HepG2 (cell line): ENCODE results near the gene NKD1. TPM values are rescaled to one million over a fixed set of nuclear protein-coding genes. Genes with fewer than 3 reads are reported as not detected.
A peak's percentile ranks its signal among the peaks of the same experiment; 100 is the strongest.

Source experiments
- AGO2 ChIP-seq: fragments of 200-400 bp; formaldehyde crosslinking; optimal IDR thresholded peaks from 2 replicates; pipeline ENCODE3; 2017; ENCODE audit warnings: mild to moderate bottlenecking, low read depth, low read length, moderate library complexity
- NCOR1 ChIP-seq: fragments of 200-600 bp; sonication (generic); IDR thresholded peaks from 2 replicates; pipeline ENCODE4 v1.7.0; 2017; ENCODE audit warnings: antibody characterized with exemption, low read length, borderline replicate concordance
- NFIC ChIP-seq: IDR thresholded peaks from 2 replicates; pipeline ENCODE4 v1.6.1; 2012; ENCODE audit warnings: mild to moderate bottlenecking, low read length, inconsistent platforms
- NONO ChIP-seq, 2 experiments: fragments of 450-650 bp in 1 of 2; sonication (generic) in 1 of 2; formaldehyde crosslinking in 1 of 2; IDR thresholded peaks in 1 of 2; conservative IDR thresholded peaks in 1 of 2; 2 replicates each; pipeline versions ENCODE4 v1.6.1 to v1.8.0; 2017 to 2022; ENCODE audit warnings: mild to moderate bottlenecking in 1 of 2, missing genetic modification reagents in 1 of 2, moderate library complexity in 1 of 2
- PAWR ChIP-seq: sonication (generic); formaldehyde crosslinking; IDR thresholded peaks from 2 replicates; pipeline ENCODE4 v1.4.0; 2020; ENCODE audit warnings: missing genetic modification reagents, mild to moderate bottlenecking, borderline replicate concordance
- POLR2AphosphoS5 ChIP-seq: IDR thresholded peaks from 2 replicates; pipeline ENCODE4 v1.6.1; 2012; ENCODE audit warnings: low read depth, low read length
- RXRA ChIP-seq: sonication (generic); formaldehyde crosslinking; IDR thresholded peaks from 2 replicates; pipeline ENCODE4 v1.5.1; 2020; ENCODE audit warnings: missing genetic modification reagents
- ZNF160 ChIP-seq: sonication (generic); formaldehyde crosslinking; IDR thresholded peaks from 2 replicates; pipeline ENCODE4 v1.8.0; 2022; ENCODE audit warnings: mild to moderate bottlenecking, inconsistent platforms, missing genetic modification reagents
- ZNF263 ChIP-seq: sonication (generic); formaldehyde crosslinking; IDR thresholded peaks from 2 replicates; pipeline ENCODE4 v1.4.0; 2020; ENCODE audit warnings: missing genetic modification reagents
- ZNF614 ChIP-seq: IDR thresholded peaks from 2 replicates; pipeline ENCODE4 v1.6.1; 2018; ENCODE audit warnings: missing biosample characterization, missing genetic modification reagents, inconsistent platforms, borderline replicate concordance
- polyA plus RNA-seq, 8 experiments: library from polyadenylated mRNA; depleted of rRNA in 3 of 8; stranded (reverse) in 7 of 8; unstranded in 1 of 8; fragments of >200 nt; fragmentation: Illumina TruSeq in 4 of 8; extraction: Trizol in 4 of 8; gene quantifications; 2 replicates each; pipeline versions ENCODE4 v1.2.1 to v1.2.3, GENCODE V29; 2011 to 2016; ENCODE audit warnings: low read depth in 4 of 8, missing spikeins in 1 of 8, mixed read lengths in 1 of 8; ENCODE audit not compliant: insufficient read depth in 1 of 8
- total RNA-seq, 5 experiments: library from RNA; depleted of rRNA; stranded (reverse); fragments of >200 nt; fragmentation: Illumina TruSeq; extraction: Trizol; gene quantifications; 2 replicates each; pipeline ENCODE4 v1.2.3, GENCODE V29; 2016; ENCODE audit warnings: low read depth in 1 of 5
- TF ChIP-seq, protein P1 (sequence below): sonication (generic); formaldehyde crosslinking; IDR thresholded peaks from 2 replicates; pipeline ENCODE4 v1.4.0; 2020; ENCODE audit warnings: missing genetic modification reagents
- TF ChIP-seq, protein P2 (sequence below), 2 experiments: sonication (generic) in 1 of 2; formaldehyde crosslinking in 1 of 2; IDR thresholded peaks; 2 replicates each; pipeline versions ENCODE4 v1.4.0 to v1.6.1; 2018 to 2020; ENCODE audit warnings: missing genetic modification reagents in 2 of 2, borderline replicate concordance in 1 of 2, low read depth in 1 of 2, mild to moderate bottlenecking in 1 of 2, missing biosample characterization in 1 of 2
- TF ChIP-seq, protein P3 (sequence below): sonication (generic); formaldehyde crosslinking; IDR thresholded peaks from 2 replicates; pipeline ENCODE4 v1.4.0; 2020; ENCODE audit warnings: missing genetic modification reagents, mild to moderate bottlenecking, borderline replicate concordance

Gene NKD1
- total and polyA plus RNA-seq, 2 of the 13 experiments (the other 11 are each of a cell fraction or from before 2014, with no cell fraction given): 70.4 to 121 TPM

DNA sequence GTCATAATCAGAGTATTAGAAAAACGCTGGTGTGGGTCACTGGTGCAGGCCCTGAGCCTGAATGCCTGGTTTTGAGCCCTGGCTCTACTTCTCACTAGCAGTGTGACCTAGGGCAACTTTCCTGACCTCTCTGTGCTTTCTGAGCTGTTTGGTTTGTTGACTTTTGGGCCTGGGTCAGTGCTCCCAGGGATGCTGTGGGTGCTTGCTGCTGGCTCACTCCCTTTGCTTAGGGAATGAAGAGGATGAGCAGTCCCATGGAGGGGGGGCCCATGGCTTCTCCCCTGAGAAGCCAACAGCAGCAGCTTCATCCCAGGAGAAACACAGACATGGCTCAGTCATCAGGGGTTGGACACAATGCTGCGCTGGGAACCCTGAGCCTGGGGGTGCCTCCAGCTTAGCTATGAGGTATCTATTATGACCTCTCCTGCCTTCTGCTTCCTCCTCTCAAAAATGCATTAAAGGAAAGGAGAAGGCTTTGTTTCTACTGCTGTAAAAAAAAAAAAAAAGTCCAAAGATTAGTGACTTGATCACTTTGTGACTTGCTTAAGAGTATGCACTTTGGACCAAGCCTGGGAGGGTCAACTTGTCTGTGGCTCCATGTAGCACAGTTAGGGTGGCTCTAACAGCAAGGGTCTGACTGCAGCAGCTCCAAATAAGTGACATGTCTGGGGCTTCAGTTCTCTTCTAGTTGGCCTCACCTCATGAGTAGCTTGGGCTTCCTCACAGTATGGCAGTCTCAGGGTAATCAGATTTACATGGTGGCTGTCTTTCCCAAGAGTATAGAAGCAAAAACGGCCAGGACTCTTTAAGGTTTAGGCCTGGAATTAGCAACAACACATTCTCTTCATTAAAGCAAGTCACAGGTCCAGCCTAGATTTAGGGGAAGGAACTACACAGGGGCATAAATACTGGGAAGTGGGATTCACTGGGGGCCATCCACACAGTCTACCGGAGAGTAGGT is 13.0 kb downstream of the NKD1 start (continued):
- TF ChIP-seq NCOR1 (peak; percentile 69; the same call in 1 of the 2 replicates), NFIC (peak; percentile 21; the same call in 1 of the 2 replicates), NONO (IDR thresholded peaks at IDR 0.05) (no peak), NONO (CRISPR knock-in tag; conservative IDR thresholded peaks at IDR 0.05) (peak; percentile 18; the same call in 1 of the 2 replicates), ZNF614 (0 out of 2 replicates have a peak, but pooled peaks have one; percentile 29), RXRA (CRISPR knock-in tag) (0 out of 2 replicates have a peak, but pooled peaks have one; percentile 16), PAWR (CRISPR knock-in tag) (0 out of 2 replicates have a peak, but pooled peaks have one; percentile 62), AGO2 (peak; percentile 71), ZNF263 (CRISPR knock-in tag) (peak; percentile 70), ZNF160 (no peak), POLR2AphosphoS5 (peak; percentile 21; the same call in 1 of the 2 replicates)
- TF ChIP-seq, protein P1, sequence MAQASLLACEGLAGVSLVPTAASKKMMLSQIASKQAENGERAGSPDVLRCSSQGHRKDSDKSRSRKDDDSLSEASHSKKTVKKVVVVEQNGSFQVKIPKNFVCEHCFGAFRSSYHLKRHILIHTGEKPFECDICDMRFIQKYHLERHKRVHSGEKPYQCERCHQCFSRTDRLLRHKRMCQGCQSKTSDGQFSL: 0 out of 2 replicates have a peak, but pooled peaks have one; percentile 46
- TF ChIP-seq, protein P2, sequence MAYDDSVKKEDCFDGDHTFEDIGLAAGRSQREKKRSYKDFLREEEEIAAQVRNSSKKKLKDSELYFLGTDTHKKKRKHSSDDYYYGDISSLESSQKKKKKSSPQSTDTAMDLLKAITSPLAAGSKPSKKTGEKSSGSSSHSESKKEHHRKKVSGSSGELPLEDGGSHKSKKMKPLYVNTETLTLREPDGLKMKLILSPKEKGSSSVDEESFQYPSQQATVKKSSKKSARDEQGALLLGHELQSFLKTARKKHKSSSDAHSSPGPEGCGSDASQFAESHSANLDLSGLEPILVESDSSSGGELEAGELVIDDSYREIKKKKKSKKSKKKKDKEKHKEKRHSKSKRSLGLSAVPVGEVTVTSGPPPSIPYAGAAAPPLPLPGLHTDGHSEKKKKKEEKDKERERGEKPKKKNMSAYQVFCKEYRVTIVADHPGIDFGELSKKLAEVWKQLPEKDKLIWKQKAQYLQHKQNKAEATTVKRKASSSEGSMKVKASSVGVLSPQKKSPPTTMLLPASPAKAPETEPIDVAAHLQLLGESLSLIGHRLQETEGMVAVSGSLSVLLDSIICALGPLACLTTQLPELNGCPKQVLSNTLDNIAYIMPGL (CRISPR knock-in tag; IDR thresholded peaks at IDR 0.05; ENCODE audit: borderline replicate concordance in 1 of 2, low read depth in 1 of 2): 0 out of 4 replicates have a peak, but pooled peaks of 1 of the 2 experiments have one; percentile 36
- TF ChIP-seq, protein P3, sequence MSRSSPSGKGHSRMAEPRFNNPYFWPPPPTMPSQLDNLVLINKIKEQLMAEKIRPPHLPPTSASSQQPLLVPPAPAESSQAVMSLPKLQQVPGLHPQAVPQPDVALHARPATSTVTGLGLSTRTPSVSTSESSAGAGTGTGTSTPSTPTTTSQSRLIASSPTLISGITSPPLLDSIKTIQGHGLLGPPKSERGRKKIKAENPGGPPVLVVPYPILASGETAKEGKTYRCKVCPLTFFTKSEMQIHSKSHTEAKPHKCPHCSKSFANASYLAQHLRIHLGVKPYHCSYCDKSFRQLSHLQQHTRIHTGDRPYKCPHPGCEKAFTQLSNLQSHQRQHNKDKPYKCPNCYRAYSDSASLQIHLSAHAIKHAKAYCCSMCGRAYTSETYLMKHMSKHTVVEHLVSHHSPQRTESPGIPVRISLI: peak; percentile 80; the same call in 1 of the 2 replicates
